Aorta (tissue), 5 donors: ENCODE results near the gene GPR149. TPM values are rescaled to one million over a fixed set of nuclear protein-coding genes. Genes with fewer than 3 reads are reported as not detected.

Experiments
- ATAC-seq: fragments of 200-7000 bp; cut with Tn5 transposase; one replicate; pipeline ENCODE4 v1.9.1; 2022; ENCODE audit warnings: moderate library complexity; ENCODE audit not compliant: low FRiP score
- DNase-seq, 2 donors: peaks; one replicate each; pipeline ENCODE4 v3.0.0-alpha.2; 2020
- H3K27ac ChIP-seq, 2 donors: one replicate each; pipeline ENCODE4 v1.5.1; 2013; ENCODE audit warnings: low read length in 2 of 2, mild to moderate bottlenecking in 2 of 2, moderate library complexity in 2 of 2, control low read depth in 1 of 2, inconsistent platforms in 1 of 2, low read depth in 1 of 2
- H3K27me3 ChIP-seq, 2 donors: one replicate each; pipeline ENCODE4 v1.6.1; 2013; ENCODE audit warnings: control low read depth in 1 of 2, low read length in 1 of 2, mild to moderate bottlenecking in 1 of 2, moderate library complexity in 1 of 2; ENCODE audit not compliant: insufficient read depth in 2 of 2, control insufficient read depth in 1 of 2
- H3K36me3 ChIP-seq, 2 donors: one replicate each; pipeline ENCODE4 v1.6.1; 2013; ENCODE audit warnings: control low read depth in 1 of 2, low read length in 1 of 2, mild to moderate bottlenecking in 1 of 2; ENCODE audit not compliant: insufficient read depth in 2 of 2, control insufficient read depth in 1 of 2
- H3K4me1 ChIP-seq, 2 donors: one replicate each; pipeline ENCODE4 v1.6.1; 2013; ENCODE audit warnings: low read length in 2 of 2, control low read depth in 1 of 2, mild to moderate bottlenecking in 1 of 2, moderate library complexity in 1 of 2; ENCODE audit not compliant: insufficient read depth in 2 of 2, control insufficient read depth in 1 of 2
- H3K4me3 ChIP-seq, 2 donors: one replicate each; pipeline ENCODE4 v1.5.1; 2013; ENCODE audit warnings: low read length in 2 of 2, control low read depth in 1 of 2, mild to moderate bottlenecking in 1 of 2
- H3K9me3 ChIP-seq: one replicate; pipeline ENCODE4 v1.6.1; 2013; ENCODE audit warnings: mild to moderate bottlenecking, low read length; ENCODE audit not compliant: control insufficient read depth
- WGBS, 2 donors: extraction: QIAGEN DNeasy Blood & Tissue Kit; methylation state at CpG; one replicate each; pipeline ENCODE4 v1.1.7; 2013; 5-methylcytosine and 5-hydroxymethylcytosine counted together
- intact Hi-C, 2 donors: fragments of 100-400 bp; cut with DNase I; formaldehyde crosslinking; loops; one replicate each; pipeline versions ENCODE4 v1.14.2 to v1.15.0; 2022
- polyA plus RNA-seq, 2 donors: library from polyadenylated mRNA; stranded (reverse); fragments of 200-250 nt; gene quantifications; one replicate each; pipeline ENCODE4 v1.2.3, GENCODE V29; 2013
- total RNA-seq, 2 donors: library from RNA; stranded (reverse); fragmentation: NEBNext Ultra II Directional; extraction: Animal tissue kit (Norgen Biotek cat#: 25700); gene quantifications; one replicate each; pipeline ENCODE4 v1.2.1, GENCODE V29; 2021
- donor health status: healthy with polysubstance abuse.
- donor health status: Bipolar disorder and iron deficiency.
- donor health status: DM: no; HTN: no; CAD: no.
- donor health status: DM: no; HTN: no; CAD: no.
- donor health status: DM: yes; HTN: yes; CAD: no.

GPR149 gene
- total and polyA plus RNA-seq, 4 donors = not detected

GRCh38 chr3:154427685-154428285 is 2.2 kb downstream of the GPR149 start:
- Histone ChIP-seq H3K4me3 (no peak overlapping the region), H3K36me3 (no peaks in the 10 kb centered on the region), H3K27ac (no peak overlapping the region), H3K27me3 (peaks cover 0 to 2% of the 10 kb centered on the region in 2 donors), H3K4me1 (no peaks in the 10 kb centered on the region), H3K9me3 (no peaks in the 10 kb centered on the region)
- ATAC-seq (no peak), DNase-seq (peak; percentile 26 to 65)
- intact Hi-C loops = no loop called here
- 2% methylated on average over 29 of the region's 29 CpGs for WGBS, 2 donors

GRCh38 chr3:154422694-154423093 is 7.3 kb downstream of the GPR149 start:
- intact Hi-C loops = no loop called here
- H3K27ac ChIP-seq = no peak overlapping the region
- H3K36me3 ChIP-seq = no peaks in the 10 kb centered on the region
- H3K27me3 ChIP-seq = no peaks in the 10 kb centered on the region
- no peaks in the 10 kb centered on the region for H3K9me3 ChIP-seq
- ATAC-seq = no peak
- no peak overlapping the region for H3K4me3 ChIP-seq
- H3K4me1 ChIP-seq = no peaks in the 10 kb centered on the region
- no peak for DNase-seq

GRCh38 chr3:154421083-154421482 is 8.9 kb downstream of the GPR149 start:
- no peaks in the 10 kb centered on the region for H3K27me3 ChIP-seq
- WGBS, 2 donors = 9 to 13% methylated on average over 3 of the region's 3 CpGs
- H3K4me1 ChIP-seq = no peaks in the 10 kb centered on the region
- H3K9me3 ChIP-seq = no peaks in the 10 kb centered on the region
- no peak for ATAC-seq
- no peak overlapping the region for H3K27ac ChIP-seq
- DNase-seq = no peak
- intact Hi-C loops = no loop called here
- H3K36me3 ChIP-seq = no peaks in the 10 kb centered on the region
- H3K4me3 ChIP-seq = no peak overlapping the region

GRCh38 chr3:154398084-154398967 is 31.7 kb downstream of the GPR149 start:
- intact Hi-C loops = no loop called here
- Histone ChIP-seq H3K36me3 (no peaks in the 10 kb centered on the region), H3K4me3 (no peak overlapping the region), H3K27me3 (no peaks in the 10 kb centered on the region), H3K27ac (no peak overlapping the region), H3K4me1 (no peaks in the 10 kb centered on the region), H3K9me3 (no peaks in the 10 kb centered on the region)
- DNase-seq = no peak
- WGBS, 2 donors = 27 to 52% methylated on average over 3 of the region's 3 CpGs
- ATAC-seq = no peak

GRCh38 chr3:154389861-154390260 is 40.1 kb downstream of the GPR149 start:
- ATAC-seq (no peak), DNase-seq (no peak)
- no peaks in the 10 kb centered on the region for H3K9me3 ChIP-seq
- H3K4me3 ChIP-seq = no peak overlapping the region
- H3K4me1 ChIP-seq = no peaks in the 10 kb centered on the region
- no peaks in the 10 kb centered on the region for H3K36me3 ChIP-seq
- WGBS, 2 donors = 85 to 86% methylated on average over 3 of the region's 3 CpGs
- no peaks in the 10 kb centered on the region for H3K27me3 ChIP-seq
- intact Hi-C loops = no loop called here
- H3K27ac ChIP-seq = no peak overlapping the region

GRCh38 chr3:154384479-154384878 is 45.5 kb downstream of the GPR149 start:
- Histone ChIP-seq H3K36me3 (no peaks in the 10 kb centered on the region), H3K4me1 (no peaks in the 10 kb centered on the region), H3K4me3 (no peak overlapping the region), H3K27me3 (no peaks in the 10 kb centered on the region), H3K9me3 (peaks cover 2% of the 10 kb centered on the region), H3K27ac (no peak overlapping the region)
- no peak for ATAC-seq
- DNase-seq = no peak
- intact Hi-C loops = no loop called here

- intact Hi-C loops = no loop called here
- no peak overlapping the region for H3K4me3 ChIP-seq
- 75 to 88% methylated on average over 2 of the region's 2 CpGs for WGBS, 2 donors
- ATAC-seq (no peak), DNase-seq (no peak)
- H3K36me3 ChIP-seq = no peaks in the 10 kb centered on the region
- H3K4me1 ChIP-seq = no peaks in the 10 kb centered on the region
- H3K27me3 ChIP-seq = no peaks in the 10 kb centered on the region
- H3K27ac ChIP-seq = no peak overlapping the region
- peaks cover 2% of the 10 kb centered on the region for H3K9me3 ChIP-seq
Measured at GRCh38 chr3:154378311-154378710, 51.7 kb downstream of the GPR149 start.

GRCh38 chr3:154367221-154367620 is 62.8 kb downstream of the GPR149 start:
- H3K4me3 ChIP-seq = no peak overlapping the region
- H3K36me3 ChIP-seq = no peaks in the 10 kb centered on the region
- no peaks in the 10 kb centered on the region for H3K4me1 ChIP-seq
- no peak overlapping the region for H3K27ac ChIP-seq
- ATAC-seq = no peak
- WGBS, 2 donors = 18% methylated on average over 3 of the region's 3 CpGs
- intact Hi-C loops = no loop called here
- H3K27me3 ChIP-seq = no peaks in the 10 kb centered on the region
- peaks cover 5% of the 10 kb centered on the region for H3K9me3 ChIP-seq
- no peak for DNase-seq

- intact Hi-C loops = no loop called here
- no peaks in the 10 kb centered on the region for H3K4me1 ChIP-seq
- no peak for ATAC-seq
Measured at GRCh38 chr3:154364849-154365248, 65.1 kb downstream of the GPR149 start.

More at GRCh38 chr3:154364849-154365248, 65.1 kb downstream of the GPR149 start:
- DNase-seq = no peak
- Histone ChIP-seq H3K4me3 (no peak overlapping the region), H3K9me3 (peaks cover 5% of the 10 kb centered on the region), H3K27me3 (no peaks in the 10 kb centered on the region), H3K36me3 (no peaks in the 10 kb centered on the region), H3K27ac (no peak overlapping the region)
